H1 (cell line): Measurements from ENCODE around the gene PTH2R. TPM values are rescaled to one million over a fixed set of nuclear protein-coding genes. Genes with fewer than 3 reads are reported as not detected.

ENCODE experiments used
- CTCF ChIA-PET: fragments of 300-600 bp; sonication (Branson Sonifier 250); formaldehyde crosslinking; loops from one replicate; lab custom pipeline; 2021; ENCODE audit not compliant: partially characterized antibody; lab: Charles Lee
- POLR2A ChIA-PET: fragments of 300-600 bp; sonication (Branson Sonifier 250); formaldehyde crosslinking; loops from one replicate; lab custom pipeline; 2021; ENCODE audit warnings: inconsistent platforms; ENCODE audit not compliant: partially characterized antibody; lab: Charles Lee
- DNase-seq, 2 experiments: peaks; one replicate each; pipeline versions ENCODE4 v3.0.0 to v3.0.0-alpha.2; 2010 to 2022; ENCODE audit warnings: low spot score in 2 of 2, low read depth in 1 of 2, mixed read lengths in 1 of 2
- FAIRE-seq: peaks from 2 replicates; lab custom pipeline; 2011; peaks lifted over from hg19 to GRCh38; lab: Jason Lieb, UNC
- H2AFZ ChIP-seq: 2 replicates; pipeline ENCODE4 v1.8.1; 2012; ENCODE audit warnings: low read length, inconsistent platforms
- H2AK5ac ChIP-seq: 2 replicates; pipeline ENCODE4 v1.6.1; 2013; ENCODE audit warnings: low read depth, low read length
- H2BK120ac ChIP-seq: replicated peaks from 2 replicates; pipeline ENCODE3; 2013; ENCODE audit warnings: low read depth, low read length, inconsistent platforms
- H2BK12ac ChIP-seq: 2 replicates; pipeline ENCODE4 v1.6.1; 2013; ENCODE audit warnings: low read depth, low read length
- H2BK15ac ChIP-seq: 2 replicates; pipeline ENCODE4 v1.6.1; 2013; ENCODE audit warnings: low read length
- H2BK20ac ChIP-seq: 2 replicates; pipeline ENCODE4 v1.6.1; 2013; ENCODE audit warnings: low read length
- H2BK5ac ChIP-seq: 2 replicates; pipeline ENCODE4 v1.6.1; 2013; ENCODE audit warnings: low read depth, low read length
- H3K14ac ChIP-seq: 2 replicates; pipeline ENCODE4 v1.6.1; 2013; ENCODE audit warnings: inconsistent platforms; ENCODE audit not compliant: insufficient read length
- H3K18ac ChIP-seq: 2 replicates; pipeline ENCODE4 v1.6.1; 2013; ENCODE audit warnings: low read length; ENCODE audit errors: extremely low read depth
- H3K23ac ChIP-seq: 2 replicates; pipeline ENCODE4 v1.6.1; 2013; ENCODE audit warnings: inconsistent platforms; ENCODE audit not compliant: insufficient read length
- H3K23me2 ChIP-seq: 2 replicates; pipeline ENCODE4 v1.6.1; 2013; ENCODE audit warnings: low read depth, low read length
- H3K27ac ChIP-seq: 2 replicates; pipeline ENCODE4 v1.6.1; 2011; ENCODE audit warnings: low read depth, low read length, inconsistent platforms
- H3K27me3 ChIP-seq, 4 experiments: replicated peaks in 1 of 4; 1 replicate in 1 of 4; 2 replicates in 3 of 4; pipeline versions ENCODE4 v1.6.1 to v1.8.1; 2011 to 2013; ENCODE audit warnings: low read length in 3 of 4, mild to moderate bottlenecking in 3 of 4, inconsistent platforms in 2 of 4, mixed read lengths in 2 of 4, moderate library complexity in 1 of 4; ENCODE audit not compliant: control insufficient read depth in 3 of 4, insufficient read depth in 3 of 4; ENCODE audit errors: extremely low read depth in 1 of 4
- H3K36me3 ChIP-seq, 4 experiments: 2 replicates each; pipeline versions ENCODE4 v1.6.1 to v1.8.1; 2011 to 2013; ENCODE audit warnings: mild to moderate bottlenecking in 4 of 4, low read length in 3 of 4, moderate library complexity in 2 of 4, control low read depth in 1 of 4, inconsistent platforms in 1 of 4; ENCODE audit not compliant: insufficient read depth in 4 of 4, control insufficient read depth in 2 of 4
- H3K4ac ChIP-seq: replicated peaks from 2 replicates; pipeline ENCODE3; 2013; ENCODE audit warnings: low read length, low read depth, mixed read lengths, inconsistent platforms; ENCODE audit not compliant: insufficient read length
- H3K4me1 ChIP-seq, 4 experiments: replicated peaks in 1 of 4; 1 replicate in 1 of 4; 2 replicates in 3 of 4; pipeline versions ENCODE4 v1.6.1 to v1.8.1; 2011 to 2013; ENCODE audit warnings: low read length in 3 of 4, inconsistent platforms in 2 of 4, mixed read lengths in 1 of 4; ENCODE audit not compliant: insufficient read depth in 4 of 4, control insufficient read depth in 3 of 4
- H3K4me2 ChIP-seq, 2 experiments: 2 replicates each; pipeline versions ENCODE4 v1.6.1 to v1.8.1; 2011 to 2013; ENCODE audit warnings: low read depth in 2 of 2, low read length in 2 of 2, control low read depth in 1 of 2, inconsistent platforms in 1 of 2, mild to moderate bottlenecking in 1 of 2; ENCODE audit not compliant: insufficient read depth in 1 of 2
- H3K4me3 ChIP-seq, 4 experiments: fragments of 200-600, 300-600 bp in 1 of 4; sonication (generic), shearing (Covaris generic), sonication (Bioruptor Twin) in 1 of 4; 2 replicates each; pipeline versions ENCODE4 v1.5.1 to v1.8.1; 2011 to 2016; ENCODE audit warnings: low read length in 4 of 4, low read depth in 3 of 4, control low read depth in 2 of 4, inconsistent platforms in 2 of 4, mild to moderate bottlenecking in 2 of 4, mixed read lengths in 1 of 4, moderate library complexity in 1 of 4; ENCODE audit not compliant: insufficient read depth in 2 of 4; ENCODE audit errors: extremely low read depth in 1 of 4
- H3K56ac ChIP-seq: replicated peaks from 2 replicates; pipeline ENCODE3; 2013; ENCODE audit warnings: low read depth, mild to moderate bottlenecking, mixed read lengths, low read length, inconsistent platforms; ENCODE audit not compliant: insufficient read length
- H3K79me1 ChIP-seq: 2 replicates; pipeline ENCODE4 v1.6.1; 2013; ENCODE audit warnings: low read depth, low read length, control low read depth
- H3K79me2 ChIP-seq, 2 experiments: 2 replicates each; pipeline versions ENCODE4 v1.6.1 to v1.8.1; 2012 to 2013; ENCODE audit warnings: low read length in 2 of 2, mild to moderate bottlenecking in 2 of 2, inconsistent platforms in 1 of 2; ENCODE audit not compliant: insufficient read depth in 2 of 2, control insufficient read depth in 1 of 2
- H3K9ac ChIP-seq, 4 experiments: replicated peaks in 1 of 4; 1 replicate in 1 of 4; 2 replicates in 3 of 4; pipeline versions ENCODE4 v1.6.1 to v1.8.1; 2011 to 2013; ENCODE audit warnings: low read depth in 3 of 4, low read length in 3 of 4, control low read depth in 2 of 4, mild to moderate bottlenecking in 2 of 4, moderate library complexity in 2 of 4, inconsistent platforms in 1 of 4; ENCODE audit errors: extremely low read depth in 1 of 4
- H3K9me3 ChIP-seq, 2 experiments: 2 replicates each; pipeline versions ENCODE4 v1.6.1 to v1.8.1; 2012 to 2013; ENCODE audit warnings: mild to moderate bottlenecking in 2 of 2, moderate library complexity in 2 of 2, control low read depth in 1 of 2, inconsistent platforms in 1 of 2, low read depth in 1 of 2, low read length in 1 of 2, mixed read lengths in 1 of 2; ENCODE audit not compliant: insufficient read depth in 2 of 2
- H4K20me1 ChIP-seq, 2 experiments: replicated peaks in 1 of 2; 2 replicates each; pipeline versions ENCODE3 to v1.8.1; 2011 to 2013; ENCODE audit warnings: inconsistent platforms in 2 of 2, low read length in 2 of 2, mild to moderate bottlenecking in 1 of 2; ENCODE audit not compliant: insufficient read depth in 2 of 2, control insufficient read depth in 1 of 2
- H4K5ac ChIP-seq: 2 replicates; pipeline ENCODE4 v1.6.1; 2013; ENCODE audit warnings: low read length, low read depth, mixed read lengths, inconsistent platforms; ENCODE audit not compliant: insufficient read length
- H4K8ac ChIP-seq: 2 replicates; pipeline ENCODE4 v1.8.0; 2013; ENCODE audit warnings: mild to moderate bottlenecking, moderate library complexity, low read length, inconsistent platforms; ENCODE audit not compliant: insufficient read depth; ENCODE audit errors: extremely low read depth
- H4K91ac ChIP-seq: replicated peaks from 2 replicates; pipeline ENCODE3; 2013; ENCODE audit warnings: low read length, mixed read lengths, inconsistent platforms; ENCODE audit not compliant: insufficient read length
- CHD1 ChIP-seq: IDR thresholded peaks from 2 replicates; pipeline ENCODE4 v1.6.1; 2012; ENCODE audit warnings: low read depth, low read length, improper control_type of control experiment
- POLR2AphosphoS5 ChIP-seq: IDR thresholded peaks from 2 replicates; pipeline ENCODE4 v1.6.1; 2011; ENCODE audit warnings: low read depth, low read length
- WGBS, 2 experiments: shearing (Covaris generic) in 1 of 2; methylation state at CpG; one replicate each; pipeline versions ENCODE4 v1.1.6 to v1.1.7; 2013 to 2015; ENCODE audit warnings: low lambda C conversion rate in 2 of 2, mixed read lengths in 2 of 2, inconsistent platforms in 1 of 2, low coverage in 1 of 2, missing lambda C conversion rate in 1 of 2; ENCODE audit not compliant: insufficient replicate concordance in 2 of 2, insufficient coverage in 1 of 2, insufficient read length in 1 of 2; ENCODE audit errors: extremely low coverage in 1 of 2, missing lambda C conversion rate in 1 of 2; 5-methylcytosine and 5-hydroxymethylcytosine counted together
- polyA plus RNA-seq, 7 experiments: library from polyadenylated mRNA; depleted of rRNA in 3 of 7; stranded (reverse) in 5 of 7; unstranded in 2 of 7; fragments of >200 nt in 5 of 7; fragments of 200-250 nt in 2 of 7; gene quantifications; 1 replicate in 5 of 7; 2 replicates in 1 of 7; 4 replicates in 1 of 7; pipeline versions ENCODE4 v1.2.1 to v1.2.3, GENCODE V29; 2011 to 2013; ENCODE audit warnings: missing spikeins in 2 of 7, mixed read lengths in 2 of 7
- total RNA-seq: library from RNA; stranded (reverse); fragmentation: NEBNext Ultra II Directional; extraction: Animal tissue kit (Norgen Biotek cat#: 25700); gene quantifications from 2 replicates; pipeline ENCODE4 v1.2.1, GENCODE V29; 2021

PTH2R gene
- total and polyA plus RNA-seq, 2 of the 8 experiments (the other 6 are each of a cell fraction or from before 2014, with no cell fraction given) = 0.19 to 0.38 TPM

- Histone ChIP-seq H3K56ac (no peak overlapping the region), H2AFZ (no peak overlapping the region), H3K23ac (no peak overlapping the region), H4K91ac (no peak overlapping the region), H4K20me1 (no peaks in the 10 kb centered on the region), H3K79me2 (no peaks in the 10 kb centered on the region), H3K79me1 (no peaks in the 10 kb centered on the region), H3K27ac (no peak overlapping the region), H3K9ac (no peak overlapping the region), H3K4ac (no peak overlapping the region), H3K27me3 (no peaks in the 10 kb centered on the region), H3K14ac (no peak overlapping the region), H2BK20ac (no peak overlapping the region), H3K18ac (no peak overlapping the region), H3K36me3 (no peaks in the 10 kb centered on the region), H2BK12ac (no peak overlapping the region), H4K5ac (no peak overlapping the region), H3K4me1 (peaks cover 0 to 3% (median 0%) of the 10 kb centered on the region in 4 experiments; a peak in 1 of 7 replicates), H3K23me2 (no peaks in the 10 kb centered on the region), H2BK15ac (no peak overlapping the region), H4K8ac (no peak overlapping the region), H2AK5ac (no peak overlapping the region), H2BK5ac (no peak overlapping the region), H3K4me2 (no peak overlapping the region), H2BK120ac (no peak overlapping the region), H3K4me3 (no peak overlapping the region), H3K9me3 (no peaks in the 10 kb centered on the region)
- DNase-seq = no peak
- WGBS, 2 experiments = 91% methylated on average over 12 of the region's 12 CpGs; no CpG with 5 or more reads in 1 of the 2 experiments
- TF ChIP-seq CHD1 (no peak), POLR2AphosphoS5 (no peak)
- POLR2A ChIA-PET = no interaction called here
- FAIRE-seq = no peak
- CTCF ChIA-PET = no interaction called here
Observed at GRCh38 chr2:208493186-208493585, 86.6 kb downstream of the PTH2R start.
